Keratinocyte (primary cell): ENCODE data around the gene KCNH2. TPM values are rescaled to one million over a fixed set of nuclear protein-coding genes. Genes with fewer than 3 reads are reported as not detected.

Source experiments
- DNase-seq: peaks from one replicate; pipeline ENCODE4 v3.0.0-alpha.2; 2011; ENCODE audit warnings: low read depth, missing footprints, low spot score
- FAIRE-seq: peaks from 2 replicates; lab custom pipeline; 2011; peaks lifted over from hg19 to GRCh38; lab: Jason Lieb, UNC
- H2AFZ ChIP-seq: 2 replicates; pipeline ENCODE4 v1.6.0; 2012; ENCODE audit warnings: low read length, control low read depth, inconsistent platforms; ENCODE audit not compliant: control insufficient read depth
- H3K27ac ChIP-seq: 2 replicates; pipeline ENCODE4 v1.5.1; 2011; ENCODE audit warnings: low read length; ENCODE audit not compliant: control insufficient read depth, insufficient read depth
- H3K27me3 ChIP-seq: 3 replicates; pipeline ENCODE4 v1.6.0; 2011; ENCODE audit warnings: low read length; ENCODE audit not compliant: control insufficient read depth, insufficient read depth; ENCODE audit errors: extremely low read depth
- H3K36me3 ChIP-seq, 2 experiments: 2 replicates in 1 of 2; 3 replicates in 1 of 2; pipeline ENCODE4 v1.5.1; 2011; ENCODE audit warnings: low read length in 2 of 2, mild to moderate bottlenecking in 1 of 2; ENCODE audit not compliant: control insufficient read depth in 2 of 2, insufficient read depth in 2 of 2; ENCODE audit errors: extremely low read depth in 1 of 2
- H3K4me1 ChIP-seq: 3 replicates; pipeline ENCODE4 v1.5.1; 2011; ENCODE audit warnings: low read length; ENCODE audit not compliant: control insufficient read depth, insufficient read depth; ENCODE audit errors: extremely low read depth
- H3K4me2 ChIP-seq: 3 replicates; pipeline ENCODE4 v1.6.0; 2011; ENCODE audit warnings: low read depth, low read length; ENCODE audit not compliant: control insufficient read depth, insufficient read depth; ENCODE audit errors: extremely low read depth
- H3K4me3 ChIP-seq, 3 experiments: fragments of 200-600 bp in 1 of 3; sonication (generic) in 1 of 3; 2 replicates in 2 of 3; 3 replicates in 1 of 3; pipeline ENCODE4 v1.5.1; 2011 to 2016; ENCODE audit warnings: low read length in 3 of 3, mild to moderate bottlenecking in 3 of 3, control low read depth in 2 of 3, inconsistent platforms in 1 of 3, low read depth in 1 of 3, mixed read lengths in 1 of 3, mixed run types in 1 of 3, moderate library complexity in 1 of 3; ENCODE audit not compliant: control insufficient read depth in 2 of 3, insufficient read depth in 2 of 3; ENCODE audit errors: extremely low read depth in 1 of 3
- H3K79me2 ChIP-seq: 2 replicates; pipeline ENCODE4 v1.6.0; 2012; ENCODE audit warnings: low read length; ENCODE audit not compliant: control insufficient read depth, insufficient read depth
- H3K9ac ChIP-seq: 3 replicates; pipeline ENCODE4 v1.6.0; 2011; ENCODE audit warnings: low read length; ENCODE audit not compliant: control insufficient read depth, insufficient read depth; ENCODE audit errors: extremely low read depth
- H3K9me1 ChIP-seq: 3 replicates; pipeline ENCODE4 v1.6.0; 2011; ENCODE audit warnings: low read length; ENCODE audit not compliant: control insufficient read depth, insufficient read depth; ENCODE audit errors: extremely low read depth
- H3K9me3 ChIP-seq: 2 replicates; pipeline ENCODE4 v1.5.1; 2012; ENCODE audit warnings: low read depth, low read length; ENCODE audit not compliant: control insufficient read depth
- H4K20me1 ChIP-seq: 3 replicates; pipeline ENCODE4 v1.6.0; 2011; ENCODE audit warnings: low read length; ENCODE audit not compliant: control insufficient read depth, insufficient read depth; ENCODE audit errors: extremely low read depth
- EZH2 ChIP-seq: IDR thresholded peaks from one replicate; pipeline ENCODE4 v1.6.1; 2012; ENCODE audit warnings: inconsistent platforms, mild to moderate bottlenecking, low read length, moderate library complexity
- dilution Hi-C: fragments of 300-500 bp; cut with MboI; formaldehyde crosslinking; loops from one replicate; pipeline ENCODE4 v1.7.0; 2020; ENCODE audit warnings: low sequenced_read_pairs; ENCODE audit not compliant: extremely low pct_ligation_motif_present
- polyA plus RNA-seq, 5 experiments: library from polyadenylated mRNA; depleted of rRNA in 3 of 5; stranded (reverse) in 3 of 5; stranded (forward) in 1 of 5; unstranded in 1 of 5; fragments of >200 nt; gene quantifications; 1 replicate in 1 of 5; 2 replicates in 3 of 5; 3 replicates in 1 of 5; pipeline versions ENCODE4 v1.2.1 to v1.2.3, GENCODE V29; 2011 to 2012; ENCODE audit warnings: missing spikeins in 2 of 5, low read depth in 1 of 5, low replicate concordance in 1 of 5
- TF ChIP-seq, protein P1 (sequence below), 3 experiments: IDR thresholded peaks in 1 of 3; conservative IDR thresholded peaks in 1 of 3; optimal IDR thresholded peaks in 1 of 3; 2 replicates in 2 of 3; 3 replicates in 1 of 3; pipeline versions ENCODE3 to v1.5.1; 2011; ENCODE audit warnings: low read length in 3 of 3, mild to moderate bottlenecking in 3 of 3, moderate library complexity in 2 of 3, control low read depth in 1 of 3, inconsistent platforms in 1 of 3; ENCODE audit not compliant: insufficient read depth in 2 of 3; ENCODE audit errors: extremely low read depth in 1 of 3

KCNH2 gene
- polyA plus RNA-seq, 1 donor (not counting 4 experiments of a cell fraction or from before 2014, with no cell fraction given): 0.03 TPM

DNA sequence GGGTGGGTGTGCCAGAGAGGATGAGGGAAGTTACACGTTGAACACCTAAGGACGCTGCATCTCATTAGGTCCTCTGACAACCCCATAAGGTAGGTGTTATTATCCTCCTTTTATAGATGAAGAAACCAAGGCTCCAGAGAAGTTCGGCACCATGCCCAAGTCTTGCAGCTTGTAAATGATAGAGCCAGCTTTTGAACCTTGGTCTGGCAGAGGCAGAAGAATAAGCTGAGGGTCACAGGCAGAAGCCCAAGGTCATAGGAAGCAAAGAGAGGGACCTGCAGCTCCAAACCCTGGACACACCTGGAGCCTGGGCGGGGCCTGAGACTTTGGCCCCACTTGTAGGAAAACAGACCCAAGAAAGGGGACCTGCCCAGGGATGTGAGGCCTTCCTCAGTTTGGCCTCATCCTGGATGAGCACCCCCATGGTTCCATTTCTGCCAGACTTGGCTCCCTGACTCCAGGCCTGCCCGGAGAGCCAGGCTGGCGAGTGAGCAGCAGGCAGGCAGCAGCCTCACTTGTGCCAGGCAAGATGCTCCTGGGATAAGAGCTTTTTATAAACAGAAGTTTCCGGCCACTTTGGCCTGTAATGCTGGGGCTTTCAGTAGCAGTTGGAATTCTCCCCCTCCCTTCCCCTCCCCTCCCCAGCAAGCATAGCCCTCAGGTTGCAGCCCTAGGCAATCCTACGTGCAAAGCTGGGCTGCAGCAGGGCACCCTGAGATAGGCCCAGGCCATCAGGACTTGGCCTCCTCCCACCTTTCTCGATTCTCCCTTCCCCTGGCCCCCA, 2.4 kb downstream of the KCNH2 start:
- peak overlapping the region in 1 of 3 experiments; percentile 18 for H3K4me3 ChIP-seq
- H3K4me1 ChIP-seq: peaks cover 2% of the 10 kb centered on the region
- no peak overlapping the region for H3K4me2 ChIP-seq
- no peak overlapping the region for H3K9ac ChIP-seq
- DNase-seq (no peak), FAIRE-seq (no peak)
- peaks cover 72% of the 10 kb centered on the region for H3K27me3 ChIP-seq
- H3K27ac ChIP-seq: no peak overlapping the region
- H3K79me2 ChIP-seq: no peaks in the 10 kb centered on the region
- H3K9me1 ChIP-seq: no peaks in the 10 kb centered on the region
- TF ChIP-seq, protein P1, sequence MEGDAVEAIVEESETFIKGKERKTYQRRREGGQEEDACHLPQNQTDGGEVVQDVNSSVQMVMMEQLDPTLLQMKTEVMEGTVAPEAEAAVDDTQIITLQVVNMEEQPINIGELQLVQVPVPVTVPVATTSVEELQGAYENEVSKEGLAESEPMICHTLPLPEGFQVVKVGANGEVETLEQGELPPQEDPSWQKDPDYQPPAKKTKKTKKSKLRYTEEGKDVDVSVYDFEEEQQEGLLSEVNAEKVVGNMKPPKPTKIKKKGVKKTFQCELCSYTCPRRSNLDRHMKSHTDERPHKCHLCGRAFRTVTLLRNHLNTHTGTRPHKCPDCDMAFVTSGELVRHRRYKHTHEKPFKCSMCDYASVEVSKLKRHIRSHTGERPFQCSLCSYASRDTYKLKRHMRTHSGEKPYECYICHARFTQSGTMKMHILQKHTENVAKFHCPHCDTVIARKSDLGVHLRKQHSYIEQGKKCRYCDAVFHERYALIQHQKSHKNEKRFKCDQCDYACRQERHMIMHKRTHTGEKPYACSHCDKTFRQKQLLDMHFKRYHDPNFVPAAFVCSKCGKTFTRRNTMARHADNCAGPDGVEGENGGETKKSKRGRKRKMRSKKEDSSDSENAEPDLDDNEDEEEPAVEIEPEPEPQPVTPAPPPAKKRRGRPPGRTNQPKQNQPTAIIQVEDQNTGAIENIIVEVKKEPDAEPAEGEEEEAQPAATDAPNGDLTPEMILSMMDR (optimal IDR thresholded peaks at IDR 0.05 in 1 of 3, IDR thresholded peaks at IDR 0.05 in 1 of 3, conservative IDR thresholded peaks at IDR 0.05 in 1 of 3; ENCODE audit: extremely low read depth in 1 of 3, insufficient read depth in 2 of 3, low read length in 3 of 3): no peak
- no peak for TF ChIP-seq EZH2
- H3K36me3 ChIP-seq: no peaks in the 10 kb centered on the region
- H3K9me3 ChIP-seq: no peaks in the 10 kb centered on the region
- dilution Hi-C loops: no loop called here
- no peak overlapping the region for H2AFZ ChIP-seq
- no peaks in the 10 kb centered on the region for H4K20me1 ChIP-seq

DNA sequence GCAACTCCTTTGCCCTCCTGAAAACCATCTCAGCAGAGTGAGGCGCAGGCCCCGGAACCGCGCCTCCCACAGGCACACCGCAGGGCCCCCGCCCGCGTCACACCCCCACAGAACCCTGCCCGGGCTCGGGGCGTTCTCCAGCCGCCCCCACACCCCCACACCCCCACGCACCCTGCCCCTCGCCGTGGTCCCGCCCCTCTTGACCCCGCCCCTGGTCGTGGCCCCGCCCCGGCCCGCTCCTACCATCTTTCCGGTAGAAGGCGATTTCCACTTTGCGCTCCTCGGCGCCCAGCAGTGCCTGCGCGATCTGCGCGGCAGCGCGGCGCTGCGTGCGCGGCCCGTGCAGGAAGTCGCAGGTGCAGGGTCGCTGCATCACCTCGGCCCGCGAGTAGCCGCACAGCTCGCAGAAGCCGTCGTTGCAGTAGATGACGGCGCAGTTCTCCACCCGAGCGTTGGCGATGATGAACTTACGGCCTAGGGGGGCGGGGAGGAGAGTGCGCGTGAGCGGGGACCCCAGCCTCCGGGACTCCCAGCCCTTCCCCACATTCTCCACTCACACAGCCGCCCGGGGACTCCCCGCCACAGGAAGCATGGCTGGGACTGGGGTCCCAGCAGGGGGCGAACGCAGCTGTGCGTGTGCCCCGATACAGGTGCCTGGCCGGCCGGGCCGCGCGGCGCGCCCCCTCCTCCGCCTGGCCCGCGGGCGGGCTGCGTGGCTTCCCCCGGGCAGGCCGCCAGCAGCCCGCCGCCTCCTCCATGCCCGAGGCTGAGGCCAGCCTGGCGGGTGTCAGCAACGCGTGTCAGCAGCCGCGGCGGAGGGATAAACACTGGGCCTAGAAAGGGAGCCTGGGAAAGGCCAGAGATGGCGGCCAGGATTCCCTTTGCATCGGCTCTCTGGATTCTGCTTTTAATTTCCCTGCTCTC, 3.4 kb downstream of the KCNH2 start:
- Histone ChIP-seq H3K79me2 (no peaks in the 10 kb centered on the region), H3K27ac (no peak overlapping the region), H3K9me1 (no peaks in the 10 kb centered on the region), H3K36me3 (no peaks in the 10 kb centered on the region), H3K4me2 (peak overlapping the region; percentile 60), H2AFZ (peak overlapping the region; percentile 22), H3K27me3 (peaks cover 69% of the 10 kb centered on the region), H3K9ac (no peak overlapping the region), H3K4me3 (peak overlapping the region in 2 of 3 experiments; percentile 18 to 22), H4K20me1 (no peaks in the 10 kb centered on the region), H3K9me3 (no peaks in the 10 kb centered on the region), H3K4me1 (peaks cover 2% of the 10 kb centered on the region)
- FAIRE-seq (no peak), DNase-seq (no peak)
- dilution Hi-C loops: no loop called here
- peak; percentile 10 for TF ChIP-seq EZH2
- TF ChIP-seq, protein P1 (optimal IDR thresholded peaks at IDR 0.05 in 1 of 3, IDR thresholded peaks at IDR 0.05 in 1 of 3, conservative IDR thresholded peaks at IDR 0.05 in 1 of 3; ENCODE audit: extremely low read depth in 1 of 3, insufficient read depth in 2 of 3, low read length in 3 of 3): peak in 1 of 3 experiments; percentile 29
